MCF 10A (cell line): Measurements from ENCODE around the gene ZMYM3. TPM values are rescaled to one million over a fixed set of nuclear protein-coding genes. Genes with fewer than 3 reads are reported as not detected.

Experiments used
- BruUV-seq: library from RNA; stranded (reverse); fragments of 400-500 nt; replicated peaks from 2 replicates; lab custom pipeline; 2021; lab: Mats Ljungman, UMichigan
- CTCF ChIA-PET: fragments of 300-600 bp; sonication (Branson Sonifier 250); formaldehyde crosslinking; extraction: SDS; loops from one replicate; lab custom pipeline; 2021; ENCODE audit warnings: antibody characterized with exemption, inconsistent platforms; lab: Yijun Ruan, JAX
- POLR2A ChIA-PET: fragments of 300-600, 350-650 bp; sonication (Branson Sonifier 250); formaldehyde crosslinking; extraction: SDS; loops from one replicate; lab custom pipeline; 2020; ENCODE audit warnings: antibody characterized with exemption, inconsistent platforms; lab: Yijun Ruan, JAX
- DNase-seq: peaks from one replicate; pipeline ENCODE4 v3.0.0-alpha.2; 2018; ENCODE audit not compliant: unreplicated experiment
- H3K27ac Mint-ChIP-seq: one replicate; pipeline ENCODE4 v1.8.0; 2022; ENCODE audit warnings: mild to moderate bottlenecking, low read depth, mixed read lengths; ENCODE audit not compliant: unreplicated experiment
- H3K27me3 Mint-ChIP-seq: one replicate; pipeline ENCODE4 v1.8.0; 2022; ENCODE audit warnings: mixed read lengths; ENCODE audit not compliant: insufficient read depth, unreplicated experiment
- H3K36me3 Mint-ChIP-seq: one replicate; pipeline ENCODE4 v1.8.0; 2022; ENCODE audit warnings: mild to moderate bottlenecking, moderate library complexity, mixed read lengths; ENCODE audit not compliant: insufficient read depth, unreplicated experiment
- H3K4me1 Mint-ChIP-seq: one replicate; pipeline ENCODE4 v1.8.0; 2022; ENCODE audit warnings: mixed read lengths; ENCODE audit not compliant: insufficient read depth, unreplicated experiment
- H3K4me3 Mint-ChIP-seq: one replicate; pipeline ENCODE4 v1.8.0; 2022; ENCODE audit warnings: mild to moderate bottlenecking, moderate library complexity, mixed read lengths; ENCODE audit not compliant: unreplicated experiment
- H3K9me3 Mint-ChIP-seq: one replicate; pipeline ENCODE4 v1.8.0; 2022; ENCODE audit warnings: mixed read lengths; ENCODE audit not compliant: unreplicated experiment
- CTCF ChIP-seq: fragments of 200-600 bp; IDR thresholded peaks from one replicate; pipeline ENCODE4 v1.8.0; 2022; ENCODE audit warnings: antibody characterized with exemption, mild to moderate bottlenecking; ENCODE audit not compliant: unreplicated experiment
- intact Hi-C: fragments of 100-400 bp; cut with micrococcal nuclease; formaldehyde crosslinking; loops from 2 replicates; pipeline ENCODE4 v1.14.1; 2022
- total RNA-seq: library from RNA; stranded (reverse); gene quantifications from 2 replicates; pipeline ENCODE4 v1.2.3, GENCODE V29; 2022

ZMYM3 gene
- total RNA-seq, 1 experiment from 2014 or later, result 8.4 TPM

GRCh38 chrX:71241301-71241700, 12.6 kb downstream of the ZMYM3 start:
- DNase-seq, result no peak
- no peak for TF ChIP-seq CTCF
- BruUV-seq, result no TSS peak
- POLR2A ChIA-PET, result no interaction called here
- H3K36me3 Mint-ChIP-seq, result peaks cover 22% of the 10 kb centered on the region
- no peak overlapping the region for H3K4me3 Mint-ChIP-seq
- CTCF ChIA-PET, result no interaction called here
- intact Hi-C loops, result no loop called here
- peaks cover 40% of the 10 kb centered on the region for H3K27me3 Mint-ChIP-seq
- H3K9me3 Mint-ChIP-seq, result no peaks in the 10 kb centered on the region
- H3K27ac Mint-ChIP-seq, result no peak overlapping the region
- no peaks in the 10 kb centered on the region for H3K4me1 Mint-ChIP-seq

DNA sequence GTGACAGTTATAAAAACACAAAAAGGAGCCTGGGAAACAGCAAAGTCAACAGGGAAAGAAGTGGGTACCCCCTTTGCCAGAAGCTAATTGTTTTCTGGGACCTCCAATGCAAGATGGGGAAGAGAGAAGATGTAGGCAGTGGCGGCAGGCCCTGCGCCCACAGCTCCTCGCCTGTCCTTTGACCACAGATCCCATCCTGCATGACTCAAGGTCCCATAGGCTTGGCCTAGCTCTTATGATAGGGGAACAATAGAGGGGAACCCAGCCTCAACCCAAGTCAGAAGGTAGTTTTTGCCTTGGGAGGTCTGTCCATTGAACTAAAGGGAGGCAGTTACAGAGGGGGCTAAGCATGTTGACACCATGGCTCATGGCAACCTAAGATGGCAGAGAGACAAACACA, 14.2 kb downstream of the ZMYM3 start:
- no peak overlapping the region for H3K4me3 Mint-ChIP-seq
- intact Hi-C loops, result no loop called here
- TSS peak; percentile 19 for BruUV-seq
- no peak for TF ChIP-seq CTCF
- ChIA-PET CTCF (interaction anchor here (0.6 kb wide), 1 partner anchor 1250 kb away, joined by 3 read pairs; no protein-coding TSS in a partner anchor), POLR2A (no interaction called here)
- H3K36me3 Mint-ChIP-seq, result peaks cover 7% of the 10 kb centered on the region
- DNase-seq, result no peak
- H3K27ac Mint-ChIP-seq, result no peak overlapping the region
- H3K9me3 Mint-ChIP-seq, result no peaks in the 10 kb centered on the region
- peaks cover 50% of the 10 kb centered on the region for H3K27me3 Mint-ChIP-seq
- no peaks in the 10 kb centered on the region for H3K4me1 Mint-ChIP-seq

DNA sequence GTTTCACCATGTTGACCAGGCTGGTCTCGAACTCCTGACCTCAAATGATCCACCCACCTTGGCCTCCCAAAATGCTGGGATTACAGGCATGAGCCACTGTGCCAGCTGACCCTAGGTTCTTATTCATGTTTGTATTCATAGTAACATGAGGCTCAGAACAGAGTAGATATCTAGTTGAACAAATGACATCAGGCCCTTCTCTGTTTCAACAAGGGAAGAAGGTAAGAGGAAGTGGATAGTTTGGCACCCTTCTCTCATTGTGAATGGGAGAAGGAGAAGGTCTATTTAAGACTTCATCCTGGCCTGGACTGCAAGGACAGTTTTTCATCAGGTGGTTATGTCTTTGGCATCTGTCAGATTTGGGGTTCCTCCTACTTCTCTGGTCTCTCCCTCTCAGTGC, 17.1 kb downstream of the ZMYM3 start:
- no peaks in the 10 kb centered on the region for H3K4me1 Mint-ChIP-seq
- CTCF ChIA-PET, result no interaction called here
- DNase-seq, result no peak
- no peak for TF ChIP-seq CTCF
- H3K27ac Mint-ChIP-seq, result no peak overlapping the region
- POLR2A ChIA-PET, result no interaction called here
- H3K27me3 Mint-ChIP-seq, result peaks cover 45% of the 10 kb centered on the region
- no peaks in the 10 kb centered on the region for H3K9me3 Mint-ChIP-seq
- H3K4me3 Mint-ChIP-seq, result no peak overlapping the region
- BruUV-seq, result no TSS peak
- H3K36me3 Mint-ChIP-seq, result no peaks in the 10 kb centered on the region
- intact Hi-C loops, result no loop called here

- H3K9me3 Mint-ChIP-seq, result no peaks in the 10 kb centered on the region
- no peaks in the 10 kb centered on the region for H3K36me3 Mint-ChIP-seq
- no peak for DNase-seq
- intact Hi-C loops, result no loop called here
- no peaks in the 10 kb centered on the region for H3K4me1 Mint-ChIP-seq
- BruUV-seq, result no TSS peak
- H3K27me3 Mint-ChIP-seq, result peaks cover 53% of the 10 kb centered on the region
- TF ChIP-seq CTCF, result no peak
- ChIA-PET CTCF (no interaction called here), POLR2A (no interaction called here)
- H3K27ac Mint-ChIP-seq, result no peak overlapping the region
- no peak overlapping the region for H3K4me3 Mint-ChIP-seq
These were observed 18.5 kb downstream of the ZMYM3 start for GRCh38 chrX:71235482-71235881.
